DND-41 (cell line): Measurements from ENCODE around the gene SLC2A9.

Experiments
- CTCF ChIP-seq: IDR thresholded peaks from 2 replicates; pipeline ENCODE4 v1.5.1; 2012; ENCODE audit warnings: borderline replicate concordance, low read length, moderate library complexity, mild to moderate bottlenecking; ENCODE audit not compliant: poor library complexity, severe bottlenecking; ENCODE audit errors: extremely low read depth
- EZH2 ChIP-seq: IDR thresholded peaks from 3 replicates; pipeline ENCODE4 v1.6.1; 2012; ENCODE audit warnings: borderline replicate concordance, low read depth, mild to moderate bottlenecking, moderate library complexity, low read length, inconsistent platforms; ENCODE audit not compliant: severe bottlenecking

GRCh38 chr4:10017037-10017893 is 4.0 kb downstream of the SLC2A9 start:
- no peak for TF ChIP-seq CTCF
- TF ChIP-seq EZH2 = no peak
